A549 (cell line): Measurements from ENCODE around the gene MYT1. TPM values are rescaled to one million over a fixed set of nuclear protein-coding genes. Genes with fewer than 3 reads are reported as not detected.
A peak's percentile ranks its signal among the peaks of the same experiment; 100 is the strongest.

Source experiments
- ATAC-seq, 2 experiments: fragments of 200-7000 bp in 1 of 2; fragments of >200 bp in 1 of 2; cut with Nextera tagmentation in 1 of 2; cut with Tn5 transposase in 1 of 2; 3 replicates each; pipeline versions ENCODE4 v1.8.0 to v1.9.1; 2018 to 2020; ENCODE audit warnings: mild to moderate bottlenecking in 1 of 2, moderate library complexity in 1 of 2
- CTCF ChIA-PET: fragments of 300-600 bp; sonication (Branson Sonifier 250); formaldehyde crosslinking; extraction: SDS; loops from one replicate; lab custom pipeline; 2021; ENCODE audit warnings: antibody characterized with exemption, inconsistent platforms; lab: Yijun Ruan, JAX
- POLR2A ChIA-PET: fragments of 350-600 bp; formaldehyde crosslinking; extraction: SDS; loops from one replicate; lab custom pipeline; 2021; ENCODE audit warnings: antibody characterized with exemption, inconsistent platforms; lab: Yijun Ruan, JAX
- DNase-seq, 2 experiments: peaks; one replicate each; pipeline versions ENCODE4 v3.0.0 to v3.0.0-alpha.2; 2011 to 2016; ENCODE audit warnings: low read depth in 1 of 2, low spot score in 1 of 2
- FAIRE-seq: peaks from 2 replicates; lab custom pipeline; 2011; peaks lifted over from hg19 to GRCh38; lab: Jason Lieb, UNC
- H3K27ac ChIP-seq, 2 experiments: fragments of >200 bp; sonication (Bioruptor Twin); formaldehyde crosslinking; 3 replicates each; pipeline ENCODE4 v1.5.1; 2016 to 2017
- H3K4me1 ChIP-seq: fragments of >200 bp; sonication (Bioruptor Twin); formaldehyde crosslinking; 3 replicates; pipeline ENCODE4 v1.6.1; 2016
- H3K4me2 ChIP-seq: fragments of >200 bp; sonication (Bioruptor Twin); formaldehyde crosslinking; 3 replicates; pipeline ENCODE4 v1.6.1; 2016
- H3K4me3 ChIP-seq: fragments of >200 bp; sonication (Bioruptor Twin); formaldehyde crosslinking; 3 replicates; pipeline ENCODE4 v1.5.1; 2016
- H3K9me3 ChIP-seq: fragments of >200 bp; sonication (Bioruptor Twin); formaldehyde crosslinking; 3 replicates; pipeline ENCODE4 v1.6.1; 2016
- CEBPB ChIP-seq, 2 experiments: fragments of >200 bp in 1 of 2; sonication (Bioruptor Twin) in 1 of 2; formaldehyde crosslinking in 1 of 2; IDR thresholded peaks; 2 replicates each; pipeline ENCODE4 v1.6.1; 2012 to 2016
- EHMT2 ChIP-seq: fragments of 200-600 bp; sonication (generic); IDR thresholded peaks from 2 replicates; pipeline ENCODE4 v1.6.1; 2016; ENCODE audit warnings: antibody characterized with exemption, low read depth, mild to moderate bottlenecking, moderate library complexity
- ELK1 ChIP-seq: fragments of 150-350 bp; IDR thresholded peaks from 2 replicates; pipeline ENCODE4 v1.6.1; 2014; ENCODE audit warnings: low read depth, mild to moderate bottlenecking, low read length
- EP300 ChIP-seq, 2 experiments: fragments of >200 bp; sonication (Bioruptor Twin); formaldehyde crosslinking; IDR thresholded peaks; 2 replicates in 1 of 2; 3 replicates in 1 of 2; pipeline ENCODE4 v1.6.1; 2016 to 2017
- FOXS1 ChIP-seq: fragments of 250-450 bp; sonication (Bioruptor Pico); IDR thresholded peaks from 2 replicates; pipeline ENCODE4 v1.5.0; 2020; ENCODE audit warnings: mild to moderate bottlenecking, moderate library complexity
- GATA3 ChIP-seq: IDR thresholded peaks from 2 replicates; pipeline ENCODE4 v1.6.1; 2012; ENCODE audit warnings: borderline replicate concordance
- HDAC2 ChIP-seq: fragments of 200-600 bp; sonication (generic); IDR thresholded peaks from 2 replicates; pipeline ENCODE4 v1.6.1; 2016
- HMGXB4 ChIP-seq: fragments of 250-450 bp; sonication (Bioruptor Pico); IDR thresholded peaks from 2 replicates; pipeline ENCODE4 v1.5.0; 2021; ENCODE audit warnings: mild to moderate bottlenecking, moderate library complexity, borderline replicate concordance
- HOXB13 ChIP-seq: fragments of 250-450 bp; sonication (Bioruptor Pico); IDR thresholded peaks from 2 replicates; pipeline ENCODE4 v1.5.0; 2020; ENCODE audit warnings: low read depth, mild to moderate bottlenecking, moderate library complexity
- JUN ChIP-seq, 2 experiments: fragments of >200 bp; sonication (Bioruptor Twin); formaldehyde crosslinking; IDR thresholded peaks; 2 replicates in 1 of 2; 3 replicates in 1 of 2; pipeline ENCODE4 v1.6.1; 2016 to 2017
- KDM1A ChIP-seq: fragments of 200-600 bp; sonication (generic); IDR thresholded peaks from 2 replicates; pipeline ENCODE4 v1.6.1; 2016; ENCODE audit warnings: low read depth, mild to moderate bottlenecking
- KDM5A ChIP-seq: fragments of 200-600 bp; sonication (generic); IDR thresholded peaks from 2 replicates; pipeline ENCODE4 v1.6.1; 2016; ENCODE audit warnings: antibody characterized with exemption, mild to moderate bottlenecking
- MAZ ChIP-seq: fragments of 150-350 bp; IDR thresholded peaks from 2 replicates; pipeline ENCODE4 v1.6.1; 2014; ENCODE audit warnings: antibody characterized with exemption, low read depth, low read length, borderline replicate concordance
- MYC ChIP-seq: IDR thresholded peaks from 2 replicates; pipeline ENCODE4 v1.6.1; 2012; ENCODE audit warnings: mild to moderate bottlenecking, inconsistent platforms, low read length, improper control_type of control experiment, borderline replicate concordance
- RARB ChIP-seq: fragments of 250-450 bp; sonication (Bioruptor Pico); IDR thresholded peaks from 2 replicates; pipeline ENCODE4 v1.8.0; 2021; ENCODE audit warnings: mild to moderate bottlenecking, moderate library complexity
- SREBF2 ChIP-seq: fragments of 450-650 bp; IDR thresholded peaks from 2 replicates; pipeline ENCODE4 v1.6.1; 2014; ENCODE audit warnings: mild to moderate bottlenecking, moderate library complexity
- ZFP36 ChIP-seq: fragments of 450-650 bp; IDR thresholded peaks from 2 replicates; pipeline ENCODE4 v1.6.1; 2014; ENCODE audit warnings: borderline replicate concordance; ENCODE audit not compliant: partially characterized antibody
- WGBS: methylation state at CpG from one replicate; pipeline ENCODE4 v1.1.6; 2017; ENCODE audit errors: missing lambda C conversion rate; 5-methylcytosine and 5-hydroxymethylcytosine counted together
- polyA plus RNA-seq, 4 experiments: library from polyadenylated mRNA; depleted of rRNA in 3 of 4; stranded (reverse); fragments of >200 nt; fragmentation: RNase III in 1 of 4; extraction: RNeasy Plus Mini Kit Qiagen cat#74134 plus additional on column Dnase treatment in 1 of 4; gene quantifications; 2 replicates in 3 of 4; 3 replicates in 1 of 4; pipeline ENCODE4 v1.2.3, GENCODE V29; 2011 to 2017
- TF ChIP-seq, protein P1 (sequence below): fragments of >200 bp; sonication (Bioruptor Twin); formaldehyde crosslinking; IDR thresholded peaks from 2 replicates; pipeline ENCODE4 v1.6.1; 2016

MYT1 gene
- polyA plus RNA-seq, 2 of the 4 experiments (the other 2 are of a cell fraction) = 0.21 to 0.22 TPM

DNA sequence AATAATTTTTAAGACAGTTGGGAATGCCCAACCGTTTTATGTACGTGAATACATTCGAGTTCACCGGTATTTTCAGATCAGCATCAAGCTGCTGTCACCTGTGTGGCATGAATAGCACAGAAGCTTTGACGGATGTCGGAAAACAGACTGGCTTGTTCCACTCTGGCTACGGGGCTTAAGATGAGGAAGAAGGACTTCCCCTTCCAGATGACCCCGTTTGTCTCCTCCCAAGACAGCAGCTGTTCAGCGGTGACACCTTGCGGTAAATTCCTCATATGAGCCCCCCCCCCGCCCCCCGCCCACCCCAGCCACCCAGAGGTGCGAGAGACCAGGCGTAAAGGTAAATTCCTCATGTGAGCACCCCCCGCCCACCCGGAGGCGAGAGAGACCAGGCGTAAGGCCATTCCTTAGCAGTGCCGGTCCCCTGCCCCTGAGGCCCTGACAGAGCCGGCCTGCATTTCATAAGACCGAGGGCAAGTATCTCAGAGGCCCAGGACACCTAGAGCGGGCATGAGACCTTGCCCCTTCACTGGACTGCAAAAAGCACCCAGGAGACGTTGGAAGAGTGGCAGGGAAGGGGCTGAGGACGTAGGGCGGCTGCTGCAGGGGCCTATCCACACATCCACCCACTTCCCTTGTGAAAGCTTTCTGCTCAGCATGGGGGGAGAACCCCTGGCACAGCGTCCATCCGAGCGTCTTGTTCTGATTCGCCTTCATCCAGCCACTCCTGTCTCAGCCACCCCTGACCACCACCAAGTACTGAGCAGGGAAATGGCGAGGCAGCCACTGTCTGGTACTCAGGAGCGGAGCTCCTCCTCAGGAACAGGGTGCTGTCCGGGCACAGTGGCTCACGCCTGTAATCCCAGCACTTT is 84.0 kb downstream of the MYT1 start:
- 56% methylated on average over 19 of the region's 33 CpGs for WGBS
- Histone ChIP-seq H3K4me3 (no peak overlapping the region), H3K9me3 (no peaks in the 10 kb centered on the region), H3K4me2 (no peak overlapping the region), H3K4me1 (no peaks in the 10 kb centered on the region), H3K27ac (no peak overlapping the region)
- ChIA-PET CTCF (no interaction called here), POLR2A (no interaction called here)
- ATAC-seq (no peak), DNase-seq (no peak), FAIRE-seq (no peak)
- TF ChIP-seq FOXS1 (CRISPR knock-in tag) (no peak), MAZ (no peak), KDM1A (no peak), ELK1 (no peak), HDAC2 (no peak), KDM5A (no peak)

DNA sequence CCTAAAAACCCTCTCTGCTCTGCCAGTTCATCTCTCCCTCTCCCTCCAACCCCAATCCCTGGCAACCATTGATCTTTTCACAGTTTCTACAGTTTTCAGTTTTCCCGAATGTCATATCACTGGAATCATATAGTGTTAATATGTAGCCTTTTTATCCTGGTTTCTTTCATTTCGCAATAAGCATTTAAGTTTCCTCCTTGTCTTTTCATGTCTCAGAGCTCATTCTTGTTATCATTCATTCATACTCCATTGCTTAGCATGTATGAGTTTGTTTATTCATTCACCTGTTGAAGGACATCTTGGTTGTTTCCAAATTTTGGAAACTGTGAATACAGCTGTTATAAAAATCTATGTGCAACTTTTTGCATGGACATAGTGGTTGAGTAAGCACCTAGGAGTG is 85.8 kb downstream of the MYT1 start:
- H3K9me3 ChIP-seq = no peaks in the 10 kb centered on the region
- no peak overlapping the region for H3K27ac ChIP-seq
- WGBS = 15% methylated on average over 2 of the region's 2 CpGs
- FAIRE-seq (no peak), DNase-seq (no peak)
- no peak overlapping the region for H3K4me2 ChIP-seq
- H3K4me3 ChIP-seq = no peak overlapping the region
- TF ChIP-seq EHMT2 (no peak), CEBPB (IDR thresholded peaks at IDR 0.05) (peak in 1 of 2 experiments; percentile 28; a peak in 1 of 4 replicates)
- TF ChIP-seq, all 56 proteins: peak for 1
- CTCF ChIA-PET = no interaction called here
- POLR2A ChIA-PET = no interaction called here
- no peak for ATAC-seq
- H3K4me1 ChIP-seq = no peaks in the 10 kb centered on the region

- no peak for FAIRE-seq
- Histone ChIP-seq H3K27ac (no peak overlapping the region), H3K4me2 (no peak overlapping the region), H3K4me3 (no peak overlapping the region), H3K4me1 (peaks cover 8% of the 10 kb centered on the region), H3K9me3 (no peaks in the 10 kb centered on the region)
- DNase-seq = no peak
- ChIA-PET CTCF (no interaction called here), POLR2A (no interaction called here)
- WGBS = 80% methylated on average over 4 of the region's 4 CpGs
- no peak for TF ChIP-seq ZFP36
- TF ChIP-seq, protein P1, sequence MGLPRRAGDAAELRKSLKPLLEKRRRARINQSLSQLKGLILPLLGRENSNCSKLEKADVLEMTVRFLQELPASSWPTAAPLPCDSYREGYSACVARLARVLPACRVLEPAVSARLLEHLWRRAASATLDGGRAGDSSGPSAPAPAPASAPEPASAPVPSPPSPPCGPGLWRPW = no peak
- TF ChIP-seq HOXB13 (CRISPR knock-in tag) = no peak
- no peak for TF ChIP-seq GATA3
- TF ChIP-seq SREBF2 = no peak
- TF ChIP-seq ELK1 = no peak
- no peak for ATAC-seq
Measured at GRCh38 chr20:64253000-64253383, 88.7 kb downstream of the MYT1 start.

GRCh38 chr20:64253443-64253842 is 89.2 kb downstream of the MYT1 start:
- Histone ChIP-seq H3K9me3 (no peaks in the 10 kb centered on the region), H3K4me2 (no peak overlapping the region), H3K27ac (no peak overlapping the region), H3K4me1 (peaks cover 8% of the 10 kb centered on the region), H3K4me3 (no peak overlapping the region)
- ATAC-seq (no peak), FAIRE-seq (no peak), DNase-seq (no peak)
- ChIA-PET CTCF (interaction anchor here (1.0 kb wide), 1 partner anchor 13 kb away, joined by 3 read pairs; no protein-coding TSS in a partner anchor), POLR2A (no interaction called here)
- 72% methylated on average over 4 of the region's 4 CpGs for WGBS
- no peak for TF ChIP-seq ZFP36
- TF ChIP-seq MYC = no peak
- TF ChIP-seq RARB (CRISPR knock-in tag) = no peak
- no peak for TF ChIP-seq JUN (IDR thresholded peaks at IDR 0.05)
- no peak for TF ChIP-seq HMGXB4 (CRISPR knock-in tag)
- no peak for TF ChIP-seq EP300 (IDR thresholded peaks at IDR 0.05)
- TF ChIP-seq, all 56 proteins: peak for 0
